GM18951 (cell line): Measurements from ENCODE around the gene FYB1.

ENCODE experiments used
- POLR2A ChIP-seq: IDR thresholded peaks from 4 replicates; pipeline ENCODE4 v1.6.1; 2011; ENCODE audit warnings: mild to moderate bottlenecking; ENCODE audit not compliant: insufficient read length, insufficient read depth; ENCODE audit errors: extremely low read depth
- in situ Hi-C: fragments of 300-500 bp; cut with MboI; formaldehyde crosslinking; loops from one replicate; pipeline ENCODE4 v1.12.0; 2022; ENCODE audit warnings: low sequenced_read_pairs, mixed read lengths, inconsistent platforms; ENCODE audit not compliant: unreplicated experiment

Gene FYB1

DNA sequence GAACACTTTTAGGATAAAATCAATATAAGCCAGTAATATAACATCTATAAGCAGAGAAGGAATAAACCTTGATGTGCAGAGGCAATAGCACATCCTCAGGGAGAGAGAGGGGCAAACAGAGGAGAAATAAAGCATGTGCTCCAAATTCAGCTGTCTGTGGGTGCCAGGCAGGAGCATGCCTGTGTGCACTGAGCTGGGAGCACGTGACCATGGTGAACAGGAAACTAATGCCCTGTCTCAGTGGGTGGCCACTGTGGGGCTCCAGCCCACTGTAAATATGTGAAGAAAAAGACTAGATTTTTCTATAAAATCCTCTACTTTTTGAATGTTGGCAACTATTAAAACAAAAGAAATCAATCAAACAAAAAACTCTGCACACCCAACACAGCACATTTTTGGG lies 55.3 kb downstream of the FYB1 start:
- in situ Hi-C loops: no loop called here
- TF ChIP-seq POLR2A: no peak

DNA sequence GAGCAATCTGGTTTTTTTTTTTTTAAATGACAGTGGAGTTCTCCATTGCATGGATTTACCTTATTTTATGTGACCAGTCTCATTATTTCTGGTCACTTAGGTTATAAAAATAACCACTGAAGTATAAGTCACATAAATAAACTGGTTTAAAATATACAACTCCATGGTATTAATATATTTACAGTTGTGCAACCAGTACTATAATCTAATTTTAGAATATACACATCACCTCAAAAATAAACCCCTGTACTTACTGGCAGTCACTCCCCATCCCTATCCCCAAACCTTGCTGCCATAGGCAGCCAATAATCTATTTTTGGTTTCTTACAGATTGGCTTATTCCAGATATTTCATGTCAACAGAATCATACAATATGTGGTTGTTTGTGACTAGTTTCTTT lies 57.8 kb downstream of the FYB1 start:
- in situ Hi-C loops: no loop called here
- no peak for TF ChIP-seq POLR2A

DNA sequence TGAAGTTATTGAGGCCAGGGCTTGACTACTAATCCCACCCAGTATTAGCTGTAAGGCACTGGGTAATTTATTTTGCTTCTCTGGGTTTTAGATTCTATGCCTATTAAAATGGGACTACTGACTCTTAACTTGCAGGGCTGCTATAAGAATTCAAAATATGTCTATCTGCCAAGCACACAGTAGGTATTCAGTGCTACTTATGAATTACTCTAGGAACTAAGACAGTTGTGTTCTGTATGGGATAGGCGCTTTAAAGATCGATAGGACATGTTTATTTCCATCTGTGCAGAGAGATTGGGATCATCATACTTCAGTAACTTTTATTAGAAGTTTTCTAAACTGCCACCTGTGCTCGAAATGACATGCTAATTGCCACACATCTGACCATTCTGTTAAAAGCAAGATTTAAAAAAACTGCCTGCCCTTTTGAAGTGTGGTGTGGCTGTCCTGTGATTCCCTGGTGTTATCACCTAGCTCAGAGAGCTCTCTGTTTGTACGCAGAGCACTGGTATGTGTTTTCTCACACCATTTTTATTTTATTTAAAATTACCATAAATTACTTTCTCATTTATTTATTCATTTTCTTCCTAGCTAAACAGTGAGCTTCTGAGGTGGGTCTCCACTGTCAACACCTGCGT lies 58.7 kb downstream of the FYB1 start:
- TF ChIP-seq POLR2A: no peak
- in situ Hi-C loops: no loop called here

DNA sequence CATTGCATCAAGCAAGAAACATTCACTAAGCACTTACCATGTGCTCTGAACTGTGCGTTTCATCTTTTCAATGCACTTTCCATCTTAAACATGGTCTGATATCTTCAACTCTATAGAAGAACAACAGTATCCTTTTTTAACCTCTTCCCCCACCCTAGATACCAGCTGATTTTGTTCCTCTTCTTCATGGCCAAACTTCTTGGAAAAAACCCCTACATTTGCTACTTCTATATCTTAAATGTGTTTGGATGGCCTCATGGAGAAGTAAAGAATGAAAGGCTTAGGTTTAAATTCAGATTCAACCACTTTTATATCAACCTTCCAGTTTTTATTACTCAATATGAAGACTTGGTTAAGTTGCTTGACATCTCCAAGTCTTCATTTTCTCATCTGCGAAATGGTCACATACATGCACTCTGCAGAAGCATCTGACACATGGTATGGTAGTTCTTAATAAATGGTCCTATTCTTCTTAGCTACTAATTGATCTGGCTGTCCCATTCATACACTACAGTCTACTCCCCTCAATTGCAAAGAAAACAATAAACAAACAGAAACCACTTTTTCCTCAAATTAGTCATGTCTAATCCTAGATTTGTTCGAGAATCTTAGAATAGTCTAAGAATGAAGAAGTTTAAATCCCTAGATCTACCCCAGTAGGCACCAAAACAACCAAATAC lies 59.4 kb downstream of the FYB1 start:
- TF ChIP-seq POLR2A: no peak
- in situ Hi-C loops: no loop called here

DNA sequence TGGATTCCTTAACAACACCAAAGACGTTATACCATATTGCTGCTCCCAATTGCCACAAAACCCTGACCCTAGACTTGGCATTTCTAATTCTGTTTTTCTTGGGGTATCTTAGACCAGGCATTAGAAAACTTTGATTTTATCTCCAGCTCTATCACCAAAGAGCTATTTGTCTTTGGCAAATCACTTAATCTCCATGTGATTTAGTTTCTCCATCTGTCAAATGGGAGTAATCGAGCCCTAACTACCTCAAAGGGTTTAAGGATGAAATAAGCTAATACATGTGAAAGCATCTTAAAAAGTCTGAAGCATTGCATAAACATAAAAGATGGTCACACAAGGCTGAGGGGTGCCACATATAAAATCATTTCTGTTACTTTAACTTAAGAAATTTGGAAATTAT lies 60.6 kb downstream of the FYB1 start:
- no peak for TF ChIP-seq POLR2A
- in situ Hi-C loops: no loop called here

DNA sequence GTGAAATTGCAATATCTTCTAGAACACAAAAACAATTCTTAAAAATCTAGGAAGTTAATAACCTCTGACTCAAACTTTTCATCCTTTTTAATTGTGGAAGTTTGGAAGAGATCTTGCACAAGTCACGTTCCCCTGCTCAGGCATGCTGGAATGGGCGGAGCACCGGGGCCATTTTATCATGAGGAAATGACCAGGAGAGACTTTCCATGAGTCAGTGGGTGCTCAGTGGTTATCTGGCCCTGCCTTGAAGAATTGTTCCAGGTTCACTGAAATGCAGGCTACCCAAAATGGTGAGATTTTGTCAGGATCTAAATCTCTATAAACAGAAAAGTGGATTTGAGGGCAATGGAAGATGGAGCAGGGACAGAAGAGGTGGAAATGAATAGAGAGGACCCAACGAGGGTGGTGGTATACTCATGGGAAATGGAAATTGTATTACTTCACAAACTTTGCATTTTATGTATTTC lies 61.2 kb downstream of the FYB1 start:
- TF ChIP-seq POLR2A: no peak
- in situ Hi-C loops: no loop called here

DNA sequence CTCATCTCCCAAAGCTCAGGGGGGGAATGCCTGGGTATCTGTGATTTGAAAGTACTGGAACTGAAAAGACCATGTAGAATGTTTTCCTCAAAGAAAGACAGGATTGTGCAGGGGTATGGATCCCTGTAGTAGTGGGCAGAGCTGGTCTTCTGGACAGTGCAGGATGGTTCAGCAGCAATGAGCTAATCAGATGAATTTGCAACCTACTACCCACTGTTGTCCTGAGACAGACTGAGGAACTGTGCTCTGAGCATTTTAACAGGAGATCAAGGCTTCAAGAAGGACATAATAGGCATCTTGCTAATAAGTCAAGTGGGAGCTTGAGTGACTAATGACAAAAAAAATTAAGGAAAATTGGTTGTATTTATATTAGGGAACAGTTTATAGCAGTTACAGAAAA lies 61.7 kb downstream of the FYB1 start:
- no peak for TF ChIP-seq POLR2A
- in situ Hi-C loops: no loop called here

DNA sequence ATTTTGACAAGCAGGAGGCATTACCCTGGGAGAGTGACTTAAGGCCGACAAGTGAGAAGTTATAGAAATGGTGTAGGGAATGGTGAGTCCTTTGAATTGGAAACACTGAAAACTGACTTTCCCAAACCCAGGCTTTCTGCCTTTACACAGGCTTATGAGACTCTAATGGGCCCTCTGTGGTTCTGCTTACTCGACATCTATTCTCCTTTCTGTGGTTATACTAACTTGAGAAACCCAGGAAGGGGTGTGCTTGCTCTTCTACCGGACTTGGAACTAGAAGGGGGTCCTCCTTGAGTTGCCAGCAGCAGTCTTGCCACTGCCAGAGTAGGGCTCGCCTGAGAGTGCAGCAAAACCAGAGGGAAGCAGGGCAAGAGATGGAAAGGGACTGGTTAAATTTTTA lies 63.3 kb downstream of the FYB1 start:
- in situ Hi-C loops: no loop called here
- TF ChIP-seq POLR2A: no peak

DNA sequence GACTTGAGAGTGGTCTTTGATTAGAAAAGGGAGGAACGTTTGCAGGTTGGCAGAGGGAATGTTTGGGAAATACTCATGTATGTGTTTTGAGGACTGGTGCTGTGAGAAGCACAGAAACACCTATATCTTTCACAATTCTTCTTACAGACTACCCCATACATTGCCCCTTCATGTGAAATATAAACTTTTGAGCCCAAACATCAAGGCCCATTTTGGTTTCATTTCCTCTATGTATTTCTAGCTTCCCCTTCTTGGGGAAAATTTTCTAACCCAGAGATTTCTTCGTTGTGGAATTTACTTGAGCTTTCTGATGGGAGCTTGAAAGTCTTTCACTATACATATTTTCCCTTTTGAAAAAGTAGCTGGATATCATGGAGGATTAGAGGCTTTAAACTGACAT lies 67.6 kb downstream of the FYB1 start:
- in situ Hi-C loops: no loop called here
- TF ChIP-seq POLR2A: no peak

DNA sequence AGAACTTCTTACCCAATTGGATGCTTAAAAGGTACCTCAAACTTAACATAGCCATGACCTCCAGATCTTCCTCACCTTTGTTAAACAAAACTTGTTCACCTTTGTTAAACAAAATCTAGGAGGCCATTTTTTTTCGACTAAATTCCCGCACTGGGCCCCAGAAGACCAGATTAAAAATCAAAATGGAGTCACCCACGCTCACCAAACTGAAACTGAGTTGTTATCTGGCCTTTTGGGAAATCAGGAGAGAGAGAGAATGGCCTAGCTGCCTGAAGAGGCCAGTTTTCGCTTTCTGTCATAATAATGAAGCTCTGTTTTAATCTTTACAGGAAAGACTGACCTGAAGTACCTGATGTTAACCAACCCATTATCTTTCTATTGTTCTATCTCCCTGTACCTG lies 69.4 kb downstream of the FYB1 start:
- TF ChIP-seq POLR2A: no peak

DNA sequence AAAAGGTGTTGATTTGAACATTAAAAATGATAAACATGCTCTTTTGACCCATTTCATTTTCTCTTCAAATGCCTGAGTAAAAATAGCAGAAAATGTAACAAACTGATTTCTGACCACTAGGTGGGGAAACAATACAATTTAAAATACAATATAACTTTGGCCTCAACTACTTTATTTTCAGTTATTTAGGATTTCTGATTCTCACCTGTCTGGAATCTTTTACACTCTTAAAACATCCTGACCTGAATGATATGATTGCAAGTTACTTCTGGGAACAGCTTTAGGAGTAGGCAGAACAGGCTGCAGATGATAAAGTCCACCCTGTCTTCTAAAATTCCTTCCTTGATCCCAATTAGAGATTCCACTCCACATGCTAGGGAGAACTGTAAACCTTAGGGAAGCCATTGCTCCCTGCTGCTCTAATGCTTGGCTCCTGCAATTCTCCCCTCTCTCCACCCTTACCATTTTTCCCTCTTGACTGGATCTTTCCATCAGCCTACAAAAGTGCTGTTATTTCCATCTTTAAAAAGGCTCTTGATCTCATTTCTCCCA lies 70.3 kb downstream of the FYB1 start:
- in situ Hi-C loops: no loop called here
- TF ChIP-seq POLR2A: no peak

More for the DNA sequence above, 69.4 kb downstream of the FYB1 start:
- in situ Hi-C loops: no loop called here

DNA sequence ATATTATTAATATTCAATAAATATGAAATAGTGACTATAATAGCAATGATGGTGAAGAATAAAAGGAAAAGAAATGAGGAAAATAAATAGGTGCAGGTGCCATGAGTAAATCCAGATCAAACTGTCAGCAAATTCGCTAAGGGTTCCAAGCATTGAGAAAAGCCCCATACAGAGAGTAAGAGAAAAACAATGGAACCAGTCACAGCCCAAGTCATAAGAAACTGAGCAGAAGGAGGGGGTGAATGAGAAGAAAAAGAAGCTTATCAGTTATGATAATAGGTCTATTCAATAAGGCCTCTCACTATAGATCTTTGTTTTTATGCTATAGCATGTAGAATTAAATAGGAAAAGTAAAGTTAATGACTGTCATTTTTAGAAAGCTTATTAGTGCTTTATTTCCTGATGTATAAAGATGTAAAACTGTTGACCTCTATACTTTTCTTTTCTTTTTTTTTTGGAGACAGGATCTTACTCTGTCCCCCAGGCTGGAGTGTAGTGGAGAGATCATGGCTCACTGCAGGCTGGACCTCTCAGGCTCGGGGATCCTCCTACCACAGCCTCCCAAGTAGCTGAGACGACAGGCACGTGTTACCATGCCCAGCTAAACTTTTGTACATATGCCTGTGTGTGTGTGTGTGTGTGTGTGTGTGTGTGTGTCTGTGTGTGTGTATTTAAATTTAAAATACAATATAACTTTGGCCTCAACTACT lies 72.4 kb downstream of the FYB1 start:
- TF ChIP-seq POLR2A: no peak
- in situ Hi-C loops: no loop called here

DNA sequence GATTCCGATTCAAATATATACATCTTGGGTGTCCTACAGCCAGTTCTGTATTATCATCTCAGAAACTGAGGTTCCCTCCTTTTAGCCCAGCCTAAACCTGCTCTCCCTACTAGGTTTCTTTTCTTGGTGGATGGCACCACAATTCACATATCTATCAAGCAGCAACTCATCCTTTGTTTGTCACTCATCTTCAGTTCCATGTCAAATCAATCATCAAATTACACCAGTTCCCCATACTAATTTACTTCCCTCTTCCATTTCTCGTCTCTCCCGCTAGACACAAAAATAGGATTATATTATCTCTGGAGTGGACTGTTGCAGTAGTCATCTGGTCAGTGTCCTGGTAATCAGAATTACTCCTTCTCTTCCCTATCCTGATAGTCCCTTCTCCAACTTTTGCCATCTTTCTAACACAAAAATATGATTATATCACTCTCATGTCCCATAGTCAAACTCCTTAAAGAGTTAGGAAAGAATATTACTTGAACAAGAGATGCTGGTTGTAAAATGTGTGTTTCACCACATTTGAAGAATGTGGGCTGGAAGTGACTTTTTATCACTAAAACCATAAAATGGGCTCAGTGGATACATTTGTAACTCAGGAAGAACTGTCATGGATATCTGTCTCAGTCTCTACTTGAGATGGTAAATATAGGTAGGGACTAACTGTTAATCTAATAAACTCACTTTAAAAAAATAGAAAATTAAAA lies 76.1 kb downstream of the FYB1 start:
- no peak for TF ChIP-seq POLR2A
- in situ Hi-C loops: no loop called here
